ENCODE data around the gene AARS2.
"Not testable (repeated sequence)": the region's sequence is repeated elsewhere in the genome, so short reads cannot be mapped to it uniquely, and the experiment has no call there.

Gene AARS2

GRCh38 chr6:44321210-44321609, 8.1 kb upstream of the AARS2 start:
- TF ChIP-seq CTCF (IDR thresholded peaks at IDR 0.05; ENCODE audit: low read depth, low read length), result no peak
- Histone ChIP-seq H3K4me3 (ENCODE audit: low read depth, low read length) (no peak overlapping the region), H3K4me1 (no peaks in the 10 kb centered on the region), H3K9me3 (no peaks in the 10 kb centered on the region), H3K27me3 (no peaks in the 10 kb centered on the region), H3K36me3 (no peaks in the 10 kb centered on the region)
- DNase-seq, result no peak

DNA sequence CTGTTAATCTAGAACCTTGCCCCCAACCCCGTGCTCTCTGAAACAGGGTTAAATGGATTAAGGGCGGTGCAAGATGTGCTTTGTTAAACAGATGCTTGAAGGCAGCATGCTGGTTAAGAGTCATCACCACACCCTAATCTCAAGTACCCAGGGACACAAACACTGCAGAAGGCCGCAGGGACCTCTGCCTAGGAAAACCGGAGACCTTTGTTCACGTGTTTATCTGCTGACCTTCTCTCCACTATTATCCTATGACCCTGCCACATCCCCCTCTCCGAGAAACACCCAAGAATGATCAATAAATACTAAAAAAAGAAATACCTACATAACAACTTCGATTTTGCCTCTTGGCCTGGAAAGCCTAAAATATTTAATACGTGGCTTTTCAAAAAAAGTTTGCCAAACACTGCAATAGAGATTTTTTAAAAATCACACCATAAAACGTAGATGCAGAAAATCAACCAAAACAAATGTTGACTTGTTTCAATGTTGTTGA, 4.0 kb upstream of the AARS2 start:
- not testable (repeated sequence) for H3K9me3 ChIP-seq; H3K4me1 ChIP-seq; DNase-seq; H3K27me3 ChIP-seq; H3K36me3 ChIP-seq; H3K4me3 ChIP-seq (ENCODE audit: low read depth, low read length)

DNA sequence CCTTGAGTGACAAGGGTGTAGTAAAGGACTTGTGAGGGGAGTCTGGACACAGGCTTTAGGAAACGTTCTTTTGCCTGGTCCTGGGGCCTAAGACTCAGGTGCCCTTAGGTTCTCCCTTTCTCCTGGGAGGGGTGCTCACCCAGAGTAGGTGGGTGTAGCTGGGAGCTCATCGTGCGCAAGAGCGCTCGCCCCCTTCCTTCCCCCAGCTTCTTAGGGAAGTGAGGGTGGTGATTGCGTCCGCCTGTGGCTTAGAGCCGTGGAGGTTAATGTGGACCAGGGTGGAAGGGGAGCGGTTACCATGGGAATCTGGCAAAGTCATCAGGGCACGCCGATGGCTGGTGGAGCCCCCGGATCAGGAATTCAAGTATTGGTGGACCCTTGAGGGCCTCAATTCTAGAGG, 3.3 kb upstream of the AARS2 start:
- no peak overlapping the region for H3K4me3 ChIP-seq (ENCODE audit: low read depth, low read length)
- H3K27me3 ChIP-seq, result no peaks in the 10 kb centered on the region
- TF ChIP-seq CTCF (IDR thresholded peaks at IDR 0.05; ENCODE audit: low read depth, low read length), result no peak
- no peaks in the 10 kb centered on the region for H3K9me3 ChIP-seq
- H3K36me3 ChIP-seq, result peaks cover 7% of the 10 kb centered on the region
- H3K4me1 ChIP-seq, result no peaks in the 10 kb centered on the region
- DNase-seq, result no peak

GRCh38 chr6:44315951-44316350, 2.8 kb upstream of the AARS2 start:
- no peaks in the 10 kb centered on the region for H3K27me3 ChIP-seq
- TF ChIP-seq CTCF (IDR thresholded peaks at IDR 0.05; ENCODE audit: low read depth, low read length), result no peak
- no peak overlapping the region for H3K4me3 ChIP-seq (ENCODE audit: low read depth, low read length)
- no peaks in the 10 kb centered on the region for H3K9me3 ChIP-seq
- DNase-seq, result no peak
- peaks cover 12% of the 10 kb centered on the region for H3K36me3 ChIP-seq
- no peaks in the 10 kb centered on the region for H3K4me1 ChIP-seq

DNA sequence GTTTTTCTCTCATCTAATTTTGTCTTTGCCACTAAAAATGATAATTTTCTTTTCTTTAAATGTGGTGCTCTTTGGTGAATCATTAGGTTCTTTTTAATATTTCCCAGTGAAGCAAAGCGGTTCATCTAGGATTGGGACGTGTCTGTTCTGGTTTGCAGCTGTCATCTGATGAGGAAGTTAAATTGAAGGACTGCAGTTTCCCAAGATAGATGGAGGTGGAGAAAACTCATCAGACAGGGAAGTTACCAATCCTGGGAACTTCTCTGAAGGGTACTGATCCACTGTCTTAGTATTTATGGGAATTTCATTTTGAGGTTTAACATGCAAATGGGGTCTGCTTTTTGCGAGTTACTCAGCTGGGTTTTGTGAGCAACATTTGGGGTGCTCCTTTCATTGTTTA, 2.4 kb upstream of the AARS2 start:
- Histone ChIP-seq H3K4me3 (ENCODE audit: low read depth, low read length) (no peak overlapping the region), H3K27me3 (no peaks in the 10 kb centered on the region), H3K4me1 (no peaks in the 10 kb centered on the region), H3K36me3 (peaks cover 16% of the 10 kb centered on the region), H3K9me3 (no peaks in the 10 kb centered on the region)
- no peak for TF ChIP-seq CTCF (IDR thresholded peaks at IDR 0.05; ENCODE audit: low read depth, low read length)
- DNase-seq, result no peak

GRCh38 chr6:44314657-44315056, 1.5 kb upstream of the AARS2 start:
- not testable (repeated sequence) for DNase-seq; H3K9me3 ChIP-seq; H3K4me3 ChIP-seq (ENCODE audit: low read depth, low read length); H3K4me1 ChIP-seq; H3K27me3 ChIP-seq
- H3K36me3 ChIP-seq, result peaks cover 25% of the 10 kb centered on the region

- no peak for DNase-seq
- Histone ChIP-seq H3K36me3 (peaks cover 48% of the 10 kb centered on the region), H3K9me3 (no peaks in the 10 kb centered on the region), H3K4me1 (no peaks in the 10 kb centered on the region), H3K4me3 (ENCODE audit: low read depth, low read length) (peak overlapping the region; percentile 84), H3K27me3 (no peaks in the 10 kb centered on the region)
- TF ChIP-seq CTCF (IDR thresholded peaks at IDR 0.05; ENCODE audit: low read depth, low read length), result no peak
Measured at GRCh38 chr6:44311767-44312166, 1.4 kb downstream of the AARS2 start.

All from BE2C (cell line).